ENCODE measurements around the gene C17orf113. TPM values are rescaled to one million over a fixed set of nuclear protein-coding genes. Genes with fewer than 3 reads are reported as not detected.

The C17orf113 gene
- total RNA-seq, 4 donors from 2014 or later: under 0.01 to 1.2 (median 0.67) TPM

DNA sequence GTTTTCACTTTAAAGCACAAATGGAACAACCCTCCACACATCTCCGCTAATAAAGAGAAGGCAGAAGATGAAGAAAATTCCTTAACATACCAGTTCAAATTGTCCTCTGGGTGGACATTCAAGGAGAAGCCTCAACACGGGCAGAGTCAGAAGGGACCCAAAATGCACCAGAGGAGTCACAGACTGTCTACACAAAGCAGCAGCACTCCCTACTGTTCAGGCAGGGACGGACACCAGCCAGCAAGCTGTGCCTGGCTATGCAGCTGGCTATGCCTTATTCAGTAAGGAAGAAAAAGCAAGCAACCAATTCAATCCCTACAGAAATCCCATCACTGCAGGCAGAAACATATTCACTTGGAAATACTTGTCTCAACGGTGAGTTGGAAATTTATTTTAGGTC lies 41.2 kb downstream of the C17orf113 start:
- no peak overlapping the region for H3K27ac ChIP-seq (replicated peaks in 1 of 4)
- 64% methylated on average over 4 of the region's 4 CpGs for WGBS
- DNase-seq (ENCODE audit: extremely low spot score): no peak
- no peak for TF ChIP-seq POLR2AphosphoS5 (IDR thresholded peaks at IDR 0.05)
- peak in 1 of 3 experiments; percentile 10 for TF ChIP-seq CTCF (IDR thresholded peaks at IDR 0.05)
- TF ChIP-seq POLR2A (IDR thresholded peaks at IDR 0.05; ENCODE audit: low read depth): no peak
- TF ChIP-seq EP300 (IDR thresholded peaks at IDR 0.05): no peak
- H3K4me3 ChIP-seq: no peak overlapping the region
- peaks cover 0 to 5% (median 0%) of the 10 kb centered on the region in 4 donors for H3K36me3 ChIP-seq
- no peaks in the 10 kb centered on the region for H3K9me3 ChIP-seq
- H3K4me1 ChIP-seq: peaks cover 74 to 95% (median 84%) of the 10 kb centered on the region in 4 donors
- intact Hi-C loops (cut with DNase I): no loop called here
- no peaks in the 10 kb centered on the region for H3K27me3 ChIP-seq

GRCh38 chr17:42005166-42005565 lies 45.2 kb downstream of the C17orf113 start:
- H3K27ac ChIP-seq (replicated peaks in 1 of 4): no peak overlapping the region

DNA sequence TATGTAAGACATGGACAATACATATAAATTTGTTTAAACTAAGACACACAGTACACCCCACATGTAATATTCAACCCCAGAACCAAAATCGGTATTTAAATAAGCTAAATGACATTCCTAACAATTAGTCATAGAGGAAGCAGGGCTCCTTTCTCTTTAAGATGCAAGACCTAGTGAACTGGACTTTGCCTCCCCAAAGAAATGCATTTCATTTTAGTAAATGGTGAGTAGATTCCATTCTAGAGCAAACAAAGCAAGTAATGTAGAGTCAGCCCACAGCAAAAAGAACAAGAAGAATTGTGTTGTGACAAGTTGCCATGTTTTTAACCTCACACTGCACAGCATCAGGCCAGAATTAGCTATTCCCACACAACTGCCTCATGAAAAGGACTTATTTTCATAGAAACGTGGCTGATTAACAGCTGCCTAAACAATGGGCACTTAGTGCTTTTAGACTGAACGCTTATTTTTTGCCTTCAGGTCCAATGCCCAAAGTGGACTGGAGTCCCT lies 47.6 kb downstream of the C17orf113 start:
- Histone ChIP-seq H3K4me3 (no peak overlapping the region), H3K9me3 (no peaks in the 10 kb centered on the region), H3K27me3 (no peaks in the 10 kb centered on the region), H3K4me1 (peaks cover 39 to 54% (median 45%) of the 10 kb centered on the region in 4 donors), H3K27ac (replicated peaks in 1 of 4) (no peak overlapping the region), H3K36me3 (peaks cover 22 to 55% (median 44%) of the 10 kb centered on the region in 4 donors)
- intact Hi-C loops (cut with DNase I): no loop called here
- DNase-seq (ENCODE audit: extremely low spot score): no peak
- 80% methylated on average over 3 of the region's 3 CpGs for WGBS
- TF ChIP-seq POLR2A (IDR thresholded peaks at IDR 0.05; ENCODE audit: low read depth) (no peak), CTCF (IDR thresholded peaks at IDR 0.05) (no peak), EP300 (IDR thresholded peaks at IDR 0.05) (no peak), POLR2AphosphoS5 (IDR thresholded peaks at IDR 0.05) (no peak)

More at GRCh38 chr17:42005166-42005565, 45.2 kb downstream of the C17orf113 start:
- intact Hi-C loops (cut with DNase I): no loop called here
- peaks cover 1 to 32% (median 24%) of the 10 kb centered on the region in 4 donors for H3K36me3 ChIP-seq
- H3K4me1 ChIP-seq: peaks cover 54 to 65% (median 61%) of the 10 kb centered on the region in 4 donors
- no peaks in the 10 kb centered on the region for H3K9me3 ChIP-seq
- TF ChIP-seq CTCF (IDR thresholded peaks at IDR 0.05): no peak
- TF ChIP-seq EP300 (IDR thresholded peaks at IDR 0.05): no peak
- no peak for TF ChIP-seq POLR2A (IDR thresholded peaks at IDR 0.05; ENCODE audit: low read depth)
- no peak for TF ChIP-seq POLR2AphosphoS5 (IDR thresholded peaks at IDR 0.05)
- H3K4me3 ChIP-seq: no peak overlapping the region
- DNase-seq (ENCODE audit: extremely low spot score): no peak
- no peaks in the 10 kb centered on the region for H3K27me3 ChIP-seq
- WGBS: 64% methylated on average over 1 of the region's 1 CpG

GRCh38 chr17:42002175-42002791 lies 48.1 kb downstream of the C17orf113 start:
- Histone ChIP-seq H3K27ac (replicated peaks in 1 of 4) (no peak overlapping the region), H3K9me3 (no peaks in the 10 kb centered on the region), H3K36me3 (peaks cover 27 to 61% (median 50%) of the 10 kb centered on the region in 4 donors), H3K4me1 (peaks cover 39 to 48% (median 42%) of the 10 kb centered on the region in 4 donors), H3K27me3 (no peaks in the 10 kb centered on the region), H3K4me3 (no peak overlapping the region)
- 76% methylated on average over 7 of the region's 7 CpGs for WGBS
- TF ChIP-seq EP300 (IDR thresholded peaks at IDR 0.05): no peak
- no peak for DNase-seq (ENCODE audit: extremely low spot score)
- intact Hi-C loops (cut with DNase I): no loop called here

DNA sequence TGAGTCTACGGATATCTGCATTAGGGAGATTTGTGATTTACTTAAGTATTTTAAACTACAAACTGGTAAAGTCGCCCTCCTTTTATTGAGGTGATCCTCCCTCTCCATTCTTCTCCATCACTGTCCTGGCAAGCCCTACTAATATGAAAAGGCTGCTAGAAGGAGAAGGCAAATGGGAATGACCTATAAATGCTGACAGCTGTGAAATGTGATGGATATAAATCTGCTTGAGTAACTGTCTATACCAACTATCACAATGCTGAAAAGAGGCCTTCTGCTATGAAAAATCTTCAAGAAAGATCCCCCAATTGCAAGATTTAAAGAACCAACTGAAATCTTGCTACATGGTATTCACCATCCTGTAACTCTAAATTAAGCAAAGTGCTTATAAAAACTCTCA lies 48.7 kb downstream of the C17orf113 start:
- H3K9me3 ChIP-seq: no peaks in the 10 kb centered on the region
- intact Hi-C loops (cut with DNase I): no loop called here

More for the DNA sequence above, 48.7 kb downstream of the C17orf113 start:
- DNase-seq (ENCODE audit: extremely low spot score): no peak
- Histone ChIP-seq H3K4me1 (peaks cover 34 to 43% (median 40%) of the 10 kb centered on the region in 4 donors), H3K27ac (replicated peaks in 1 of 4) (no peak overlapping the region), H3K27me3 (no peaks in the 10 kb centered on the region), H3K36me3 (peaks cover 33 to 66% (median 55%) of the 10 kb centered on the region in 4 donors), H3K4me3 (no peak overlapping the region)
- 82% methylated on average over 2 of the region's 2 CpGs for WGBS
- TF ChIP-seq EP300 (IDR thresholded peaks at IDR 0.05): no peak
- TF ChIP-seq CTCF (IDR thresholded peaks at IDR 0.05): no peak
- no peak for TF ChIP-seq POLR2AphosphoS5 (IDR thresholded peaks at IDR 0.05)
- TF ChIP-seq POLR2A (IDR thresholded peaks at IDR 0.05; ENCODE audit: low read depth): no peak

Data from esophagus muscularis mucosa (tissue), 4 donors.